Measurements from ENCODE around the gene ARHGAP31. TPM values are rescaled to one million over a fixed set of nuclear protein-coding genes. Genes with fewer than 3 reads are reported as not detected.

Gene ARHGAP31
- total RNA-seq, 1 donor from 2014 or later = 3.7 TPM

DNA sequence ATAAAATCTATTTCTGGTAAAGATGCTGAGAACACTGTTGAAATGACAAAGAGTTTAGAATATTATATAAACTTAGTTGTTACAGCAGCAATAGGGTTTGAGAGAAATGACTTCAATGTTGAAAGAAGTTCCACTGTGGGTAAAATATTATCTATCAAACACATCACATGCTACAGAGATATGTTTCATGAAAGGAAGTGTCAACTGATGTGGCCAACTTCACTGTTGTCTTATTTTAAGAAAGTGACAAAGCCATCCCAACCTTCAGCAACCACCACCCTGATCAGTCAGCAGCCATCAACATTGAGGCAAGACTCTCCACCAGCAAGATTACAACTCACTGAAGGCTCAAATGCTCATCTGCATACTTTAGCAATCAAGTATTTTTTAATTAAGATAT lies 149.0 kb downstream of the ARHGAP31 start:
- no peak for DNase-seq

DNA sequence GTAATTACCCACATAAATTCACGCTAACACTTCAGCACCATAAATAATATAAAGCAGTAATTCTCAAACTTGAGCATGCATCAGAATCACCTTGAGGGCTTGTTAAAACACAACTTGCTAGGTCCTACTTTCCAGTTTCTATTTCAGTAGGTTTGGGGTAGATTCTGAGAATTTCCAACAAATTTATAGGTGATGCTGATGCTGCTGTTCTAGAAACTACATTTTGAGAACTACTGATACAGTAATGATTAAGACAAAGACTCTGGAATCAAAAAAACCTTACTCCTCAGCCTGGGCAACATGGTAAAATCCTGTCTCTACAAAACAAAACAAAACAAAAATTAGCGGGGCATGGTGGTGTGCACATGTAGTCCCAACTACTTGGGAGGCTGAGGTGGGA lies 150.4 kb downstream of the ARHGAP31 start:
- no peak for DNase-seq

DNA sequence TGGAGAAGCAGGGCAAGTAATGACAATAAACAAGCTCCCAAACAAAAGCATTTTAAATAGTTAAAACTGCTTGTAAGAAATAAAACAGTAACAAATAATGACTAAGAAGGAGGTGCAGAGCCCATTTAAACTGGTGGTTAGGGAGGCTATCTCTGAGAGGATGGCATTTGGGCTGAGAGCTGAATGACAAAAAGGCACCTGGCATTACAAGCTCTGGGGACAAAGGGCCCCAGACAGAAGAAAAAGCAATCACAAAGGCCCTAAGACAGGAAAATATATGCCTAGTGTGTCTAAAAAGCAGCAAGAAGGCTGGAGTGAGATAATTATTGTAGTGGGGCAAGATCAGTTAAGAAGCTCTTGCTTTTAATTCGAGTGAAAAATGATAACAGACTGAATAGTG lies 159.6 kb downstream of the ARHGAP31 start:
- no peak for DNase-seq

DNA sequence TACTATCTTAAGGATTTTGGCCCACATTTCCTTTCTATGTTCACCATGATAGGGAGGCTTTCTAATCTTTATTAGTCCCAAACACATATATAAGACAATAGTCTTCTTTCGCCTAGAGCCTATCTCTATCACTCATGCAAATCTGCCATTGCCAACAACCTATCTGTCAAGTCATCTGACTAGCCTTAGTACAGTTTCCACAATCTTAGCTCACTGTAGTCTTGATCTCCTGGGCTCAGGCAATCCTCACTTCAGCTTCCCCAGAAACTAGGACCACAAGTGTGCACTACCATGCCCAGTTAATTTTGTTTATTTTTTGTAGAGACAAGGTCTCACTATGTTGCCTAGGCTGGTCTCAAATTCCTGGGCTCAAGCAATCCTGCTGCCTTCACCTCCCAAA lies 162.3 kb downstream of the ARHGAP31 start:
- DNase-seq = no peak

DNA sequence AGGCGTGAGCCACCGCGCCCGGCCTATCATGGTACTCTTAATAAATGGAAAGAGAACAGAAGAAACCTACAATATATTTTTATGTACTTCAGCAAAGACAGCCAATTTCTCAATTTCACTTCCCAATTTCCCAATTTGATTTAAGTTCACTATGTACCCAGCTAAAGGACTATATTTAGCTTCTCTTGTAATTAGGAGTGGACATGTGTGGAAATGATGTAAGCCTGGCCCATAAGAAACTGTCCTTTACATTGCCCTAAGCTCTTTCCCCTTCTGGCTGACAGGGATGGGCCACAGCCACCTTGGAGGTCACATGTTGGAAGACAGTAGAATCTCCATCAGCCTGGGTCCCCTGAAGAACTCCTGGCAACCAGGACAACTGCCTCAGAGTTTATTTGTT lies 163.1 kb downstream of the ARHGAP31 start:
- DNase-seq = no peak

DNA sequence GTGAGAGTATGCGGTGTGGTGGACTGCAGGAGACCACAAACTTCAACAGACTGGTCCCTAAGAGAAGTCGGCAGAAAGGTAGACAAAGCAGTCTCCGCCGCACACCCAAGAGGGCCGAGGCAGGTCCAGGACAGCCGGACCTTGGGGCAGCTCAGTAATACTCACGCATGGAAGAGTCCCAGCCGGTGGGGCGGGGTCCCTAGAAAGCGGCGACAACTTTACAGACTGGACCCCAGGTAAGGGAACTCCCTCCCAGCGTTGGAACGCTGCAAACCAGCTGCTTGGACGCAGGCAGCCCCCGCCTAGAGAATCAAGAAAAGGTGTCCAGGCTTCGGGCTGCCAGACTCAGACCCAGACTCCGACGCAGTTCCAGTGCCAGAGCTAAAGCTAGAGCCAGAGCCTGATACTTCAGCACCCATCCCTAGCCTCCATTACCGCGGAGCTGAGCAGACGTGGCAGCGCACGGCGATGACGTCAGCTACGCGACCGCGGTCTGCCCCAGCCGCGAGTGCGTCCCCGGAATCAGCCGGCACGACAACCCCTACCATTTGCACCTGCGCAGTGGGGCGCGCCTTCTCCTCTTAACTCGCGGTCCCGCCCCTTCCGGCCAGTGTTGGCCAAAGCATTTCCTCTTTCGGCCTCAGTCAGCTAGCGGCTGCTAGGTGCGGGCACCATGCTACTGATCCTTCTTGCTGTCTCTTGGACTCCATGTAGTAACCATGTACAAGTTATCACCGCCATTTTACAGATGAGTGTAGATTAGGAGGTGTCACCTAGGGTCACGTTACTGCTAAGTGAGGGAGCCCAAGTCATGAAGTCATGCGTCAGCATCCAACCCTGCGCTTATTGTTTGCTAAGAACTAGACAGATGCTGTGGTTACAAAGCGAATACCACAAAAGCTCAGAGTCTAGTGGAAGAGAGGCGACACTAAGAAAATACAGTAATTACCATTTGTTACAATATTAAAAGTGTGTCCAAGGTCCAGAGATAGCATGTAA lies 169.3 kb downstream of the ARHGAP31 start, which contains the start of gene TMEM39A:
TSS of gene TMEM39A (minus strand) at position 445 of the 999 bp plus-strand sequence. CDS start 1,541 bp downstream, outside the sequence.
- peak; percentile 96 for DNase-seq

DNA sequence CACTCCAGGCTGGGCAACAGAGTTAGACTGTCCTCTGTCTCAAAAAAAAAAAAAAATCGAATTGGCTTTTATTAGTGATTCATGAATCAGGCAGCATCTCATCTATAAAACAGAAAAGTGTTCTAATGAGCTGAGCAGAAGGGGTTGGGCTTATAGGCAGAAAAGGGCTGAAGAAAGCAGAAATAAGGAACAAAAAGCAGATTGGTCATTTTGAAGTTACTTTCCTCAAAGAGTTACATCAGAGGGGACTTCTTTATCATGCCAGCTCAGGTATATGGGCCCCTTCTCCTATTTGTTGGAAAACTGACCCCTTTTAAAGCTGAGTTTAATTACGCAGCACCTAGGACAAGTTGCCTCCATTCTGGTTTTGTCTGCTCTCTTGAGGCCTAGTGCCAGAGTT lies 173.9 kb downstream of the ARHGAP31 start:
- no peak for DNase-seq

DNA sequence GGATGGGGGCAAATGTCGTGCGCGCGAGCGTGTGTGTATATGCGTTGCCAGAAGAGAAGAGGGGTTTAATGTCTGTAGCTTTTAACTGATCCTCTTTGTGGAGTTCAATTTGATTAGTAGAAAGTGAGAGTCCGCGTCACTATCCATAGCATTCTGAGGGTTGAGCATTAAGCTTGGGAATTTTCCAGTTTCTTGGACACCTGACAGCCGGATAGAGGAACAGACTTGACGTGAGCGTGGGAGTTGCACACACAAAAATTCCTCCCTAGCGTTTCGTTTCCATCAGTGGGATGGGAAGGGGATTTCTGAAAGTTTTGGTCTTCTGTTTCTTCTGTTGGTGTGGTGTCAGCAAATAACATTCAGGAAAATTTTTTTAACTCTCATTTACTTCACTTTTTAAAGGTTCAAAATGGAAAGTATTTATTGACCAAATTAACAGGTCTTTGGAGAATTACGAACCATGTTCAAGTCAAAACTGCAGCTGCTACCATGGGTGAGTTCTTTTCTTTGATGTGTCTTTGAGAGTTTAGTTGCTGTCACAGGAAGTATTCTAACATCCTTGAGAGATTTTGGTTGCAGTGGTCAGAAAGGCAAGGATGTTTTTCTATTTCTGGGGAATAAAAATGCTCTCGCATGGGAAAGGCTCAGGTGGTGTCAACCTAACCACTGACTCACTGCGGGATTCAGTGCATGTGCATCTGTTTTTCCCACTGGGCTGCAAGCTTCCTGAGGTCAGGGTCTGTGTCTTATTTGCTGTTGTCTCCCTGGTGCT lies 175.4 kb downstream of the ARHGAP31 start:
- DNase-seq = no peak

Small RNA genes within 50 kb of the gene (small RNA-seq; reads per million reads assigned to genes)
- gene RNU6-1127P = not detected

Other genes with a start within 250 kb of the ARHGAP31 start
- gene TEX55, start 148.2 kb upstream of the ARHGAP31 start, total RNA-seq = not detected
- 0.16 TPM for gene UPK1B, start 120.8 kb upstream of the ARHGAP31 start, total RNA-seq
- gene B4GALT4, start 53.5 kb upstream of the ARHGAP31 start, total RNA-seq = 11.5 TPM
- gene TMEM39A, start 169.2 kb downstream of the ARHGAP31 start, total RNA-seq = 11.2 TPM
- 17.8 TPM for gene POGLUT1, start 174.6 kb downstream of the ARHGAP31 start, total RNA-seq
- gene TIMMDC1, start 204.2 kb downstream of the ARHGAP31 start, total RNA-seq = 31.2 TPM